ENCODE data around the gene EEF1AKMT1. TPM values are rescaled to one million over a fixed set of nuclear protein-coding genes. Genes with fewer than 3 reads are reported as not detected.
"Not testable (repeated sequence)": the region's sequence is repeated elsewhere in the genome, so short reads cannot be mapped to it uniquely, and the experiment has no call there.

The EEF1AKMT1 gene
- total RNA-seq, 1 donor from 2014 or later = 9.9 TPM

DNA sequence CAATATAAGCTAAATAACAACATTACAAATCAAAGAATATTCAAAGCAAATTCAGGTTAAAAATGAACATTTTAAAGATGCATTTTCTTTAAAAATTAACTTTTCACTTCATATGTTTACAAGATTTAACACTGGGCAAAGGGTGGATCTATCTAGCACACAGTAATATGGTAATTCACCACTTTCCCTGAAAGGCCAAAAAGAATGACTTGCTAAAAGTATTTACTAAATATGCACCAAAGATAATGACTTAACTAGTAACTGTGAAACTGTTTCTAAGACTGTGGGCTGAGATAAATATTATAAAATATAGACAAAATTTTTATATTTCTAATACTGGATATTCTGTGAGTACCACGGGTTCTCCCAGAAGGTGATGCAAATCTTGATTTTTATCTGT, 4.5 kb upstream of the EEF1AKMT1 start:
- intact Hi-C loops (cut with micrococcal nuclease) = no loop called here

- intact Hi-C loops (cut with micrococcal nuclease) = no loop called here
These were observed 3.0 kb upstream of the EEF1AKMT1 start for GRCh38 chr13:20776751-20777150.

GRCh38 chr13:20775961-20776360, 2.2 kb upstream of the EEF1AKMT1 start:
- intact Hi-C loops (cut with micrococcal nuclease) = no loop called here

DNA sequence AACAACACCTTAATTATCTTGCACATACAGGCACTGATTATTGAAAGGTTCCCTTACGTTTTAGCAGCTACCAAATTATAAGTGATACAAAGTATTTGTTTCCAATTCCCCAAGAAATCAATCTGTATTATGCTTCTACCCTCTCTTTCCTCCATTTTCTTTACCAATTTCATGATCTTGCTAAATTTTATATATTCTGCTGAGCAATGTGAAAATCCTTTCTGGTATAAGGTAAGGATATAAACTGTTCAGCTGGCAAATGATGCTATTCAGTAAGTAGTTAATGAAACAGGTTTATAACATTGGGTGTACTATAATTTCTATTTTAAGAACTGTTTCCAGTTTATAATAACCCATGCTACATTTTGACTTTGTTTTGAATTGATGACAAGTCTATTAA, 985 bp upstream of the EEF1AKMT1 start:
- intact Hi-C loops (cut with micrococcal nuclease) = loop anchor here (5.0 kb wide), 1 partner anchor 912 kb away; the partner anchor contains the start of gene ZMYM5

GRCh38 chr13:20772401-20773131, 1.2 kb downstream of the EEF1AKMT1 start:
- intact Hi-C loops (cut with micrococcal nuclease) = loop anchor here (1.0 to 5.0 kb wide), 7 partner anchors 56 to 910 kb away; partner anchors contain the start of genes IFT88, XPO4, ZMYM2 and ZMYM5

- intact Hi-C loops (cut with micrococcal nuclease) = loop anchor here (5.0 kb wide), 1 partner anchor 908 kb away; the partner anchor contains the start of gene ZMYM5
These were observed 3.9 kb downstream of the EEF1AKMT1 start for GRCh38 chr13:20769834-20770233.

DNA sequence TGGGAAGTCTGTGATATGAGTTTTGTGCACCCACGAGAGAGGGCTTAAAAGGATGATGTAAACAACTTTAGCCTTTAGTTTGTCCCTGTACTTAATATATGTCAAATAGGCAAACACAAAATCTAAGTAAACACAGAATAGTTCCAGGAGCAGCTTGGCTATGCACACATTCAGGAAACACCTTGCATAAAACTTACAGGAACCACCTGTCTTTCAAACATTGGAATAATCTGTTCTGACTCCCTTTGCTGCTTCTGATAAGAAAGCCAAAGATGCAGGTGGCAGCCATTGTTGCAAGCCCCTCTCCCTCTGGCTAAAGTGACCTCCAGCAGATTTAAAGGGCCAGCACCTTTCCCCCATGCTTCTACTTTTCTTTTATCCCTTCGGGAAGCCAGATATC, 4.7 kb downstream of the EEF1AKMT1 start:
- intact Hi-C loops (cut with micrococcal nuclease) = no loop called here

DNA sequence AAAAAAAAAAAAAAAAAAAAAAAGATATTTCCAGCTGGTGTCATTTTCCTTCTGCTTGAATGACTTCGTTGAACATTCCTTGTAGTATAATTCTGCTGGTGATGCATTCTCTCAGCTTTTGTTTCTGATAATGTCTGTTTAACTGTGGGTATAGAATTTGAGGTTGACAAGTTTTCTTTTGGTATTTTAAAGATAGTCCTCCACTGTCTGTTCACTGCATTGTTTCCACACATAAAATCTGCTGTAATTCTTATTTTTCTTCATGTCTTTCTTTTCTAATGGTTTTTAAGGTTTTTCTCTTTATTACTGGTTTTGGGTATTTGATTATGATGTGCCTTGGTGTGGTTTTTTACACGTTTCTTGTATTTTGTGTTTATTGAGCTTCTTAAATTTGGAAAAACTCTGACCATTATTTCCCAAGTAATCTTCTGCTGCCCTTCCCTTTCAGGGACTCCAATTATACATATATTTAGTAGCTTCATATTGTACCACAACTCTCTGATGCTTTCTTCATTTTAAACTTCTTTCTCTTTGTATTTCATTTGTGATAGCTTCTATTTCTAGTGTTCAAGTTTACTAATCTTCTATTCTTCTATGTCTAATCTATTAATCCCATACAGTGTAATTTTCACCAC, 6.3 kb downstream of the EEF1AKMT1 start:
- intact Hi-C loops (cut with micrococcal nuclease) = no loop called here

GRCh38 chr13:20760872-20761271, 12.9 kb downstream of the EEF1AKMT1 start:
- intact Hi-C loops (cut with micrococcal nuclease) = no loop called here

- intact Hi-C loops (cut with micrococcal nuclease) = no loop called here
These were observed 19.8 kb downstream of the EEF1AKMT1 start for GRCh38 chr13:20754009-20754408.

GRCh38 chr13:20749377-20749776, 24.4 kb downstream of the EEF1AKMT1 start:
- intact Hi-C loops (cut with micrococcal nuclease) = no loop called here

GRCh38 chr13:20743830-20744404, 29.8 kb downstream of the EEF1AKMT1 start:
- intact Hi-C loops (cut with micrococcal nuclease) = not testable (repeated sequence)

DNA sequence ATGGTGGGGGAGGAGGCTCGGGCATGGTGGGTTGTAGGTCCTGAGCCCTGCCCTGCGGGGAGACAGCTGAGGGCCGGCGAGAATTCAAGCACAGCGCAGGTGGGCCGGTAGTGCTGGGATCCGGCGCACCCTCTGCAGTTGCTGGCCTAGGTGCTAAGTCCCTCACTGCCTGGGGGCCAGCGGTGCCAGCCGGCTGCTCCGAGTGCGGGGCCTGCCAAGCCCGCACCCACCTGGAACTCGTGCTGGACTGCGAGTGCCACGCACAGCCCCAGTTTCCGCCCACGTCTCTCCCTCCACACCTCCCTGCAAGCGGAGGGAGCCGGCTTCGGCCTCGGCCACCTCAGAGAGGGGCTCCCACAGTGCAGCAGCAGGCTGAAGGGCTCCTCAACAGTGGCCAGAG, 33.7 kb downstream of the EEF1AKMT1 start:
- intact Hi-C loops (cut with micrococcal nuclease) = no loop called here

- intact Hi-C loops (cut with micrococcal nuclease) = no loop called here
These were observed 35.1 kb downstream of the EEF1AKMT1 start for GRCh38 chr13:20738616-20739015.

DNA sequence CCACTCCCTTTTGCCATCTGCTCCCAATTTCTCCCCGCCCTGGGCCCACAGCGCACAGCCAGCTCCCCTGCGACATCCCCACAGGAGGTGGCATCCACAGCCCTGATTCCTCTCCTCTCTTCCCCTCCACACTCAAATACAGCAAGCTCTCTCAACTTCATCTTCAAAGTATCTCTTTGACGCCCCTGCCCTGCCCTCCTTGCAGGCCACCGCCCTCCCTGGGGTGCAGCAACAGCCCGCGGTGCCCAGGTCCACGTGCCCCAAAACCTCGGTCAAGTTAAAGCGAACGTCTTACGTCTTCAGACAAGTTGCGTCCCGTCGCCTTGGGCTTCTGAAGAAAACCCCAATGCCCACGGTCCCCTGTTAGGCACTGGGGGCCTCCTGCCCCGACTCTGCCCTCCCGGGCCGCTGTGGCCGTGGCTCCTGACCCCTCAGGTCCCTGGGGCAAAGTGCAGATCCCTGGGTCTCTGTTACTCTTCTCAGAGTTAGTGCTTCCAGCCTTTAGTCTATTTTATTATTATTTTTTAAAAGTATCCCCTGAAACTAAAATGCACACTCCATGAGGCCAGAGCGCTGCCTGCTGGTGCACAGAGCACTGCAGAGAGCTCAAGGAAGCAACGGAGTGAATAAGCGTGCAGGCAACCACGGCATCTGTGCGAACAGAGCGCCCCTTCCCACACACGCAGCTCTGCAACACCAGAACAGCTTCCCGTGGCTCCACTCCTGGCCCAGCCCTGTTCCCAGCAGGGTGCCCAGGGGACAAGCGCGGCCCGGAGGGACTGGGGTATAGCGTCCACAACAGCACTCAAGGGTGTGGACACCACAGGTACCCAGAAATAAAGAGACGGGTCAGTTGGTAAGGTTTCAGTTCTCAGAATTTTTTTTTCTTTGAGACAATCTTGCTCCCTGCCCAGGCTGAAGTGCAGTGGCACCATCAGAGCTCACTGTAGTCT, 43.9 kb downstream of the EEF1AKMT1 start:
- intact Hi-C loops (cut with micrococcal nuclease) = no loop called here

DNA sequence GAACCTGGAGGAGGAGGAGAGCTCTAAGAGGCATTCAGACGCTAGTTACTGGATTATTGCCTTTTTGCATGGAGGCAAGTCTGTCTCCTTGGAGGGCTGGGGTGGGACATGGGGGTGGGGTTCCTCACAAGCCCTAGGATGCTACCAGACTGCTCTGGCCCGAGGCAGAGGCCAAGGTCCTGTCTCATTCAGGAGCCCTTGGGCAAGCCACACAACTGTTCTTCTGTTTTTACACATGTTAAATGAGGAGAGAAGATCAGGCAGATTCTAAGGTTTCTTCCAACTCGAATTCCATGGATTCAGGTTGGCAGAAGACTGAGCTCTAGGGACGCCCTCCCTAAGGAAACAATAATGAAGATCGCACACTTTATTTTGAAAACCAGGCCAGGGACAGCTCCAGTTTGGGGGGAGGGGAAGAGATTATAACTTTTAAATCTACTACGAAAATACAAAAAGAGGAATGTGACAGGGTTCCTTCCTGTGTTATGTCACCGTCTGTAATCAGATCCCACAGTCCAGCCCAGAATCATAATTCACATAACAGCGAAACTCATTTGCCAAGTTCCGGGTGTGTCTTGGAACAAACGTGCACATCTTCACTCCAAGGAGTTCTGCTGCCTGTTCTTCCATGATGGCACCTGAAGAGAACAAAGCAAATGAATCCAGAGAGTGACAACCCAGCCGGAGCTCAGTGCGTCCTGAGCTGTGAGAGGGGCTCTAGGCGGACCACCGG, 45.0 kb downstream of the EEF1AKMT1 start:
- intact Hi-C loops (cut with micrococcal nuclease) = no loop called here

GRCh38 chr13:20727856-20728255, 45.9 kb downstream of the EEF1AKMT1 start:
- intact Hi-C loops (cut with micrococcal nuclease) = no loop called here

GRCh38 chr13:20721454-20722357, 52.1 kb downstream of the EEF1AKMT1 start:
- intact Hi-C loops (cut with micrococcal nuclease) = no loop called here

DNA sequence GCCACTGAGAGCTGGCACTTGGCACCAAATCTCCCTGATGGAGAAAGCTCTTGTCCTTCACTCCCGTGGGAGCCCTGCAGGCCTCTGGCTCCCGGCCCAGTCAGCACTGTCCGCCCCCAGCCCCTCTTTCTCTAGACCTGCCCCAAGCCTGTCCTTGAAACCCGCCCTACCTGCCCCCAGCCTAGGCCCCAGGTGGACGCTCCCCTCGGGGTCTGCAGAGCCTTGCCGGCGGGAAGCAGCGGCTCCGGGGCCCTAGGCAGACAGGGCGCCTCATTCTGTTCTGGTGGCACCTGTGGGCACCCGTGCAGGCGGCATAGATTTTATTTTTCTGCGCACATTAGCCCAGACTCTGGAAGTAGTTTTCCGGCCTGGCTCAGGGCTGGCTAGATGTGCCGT, 52.7 kb downstream of the EEF1AKMT1 start:
- intact Hi-C loops (cut with micrococcal nuclease) = no loop called here

DNA sequence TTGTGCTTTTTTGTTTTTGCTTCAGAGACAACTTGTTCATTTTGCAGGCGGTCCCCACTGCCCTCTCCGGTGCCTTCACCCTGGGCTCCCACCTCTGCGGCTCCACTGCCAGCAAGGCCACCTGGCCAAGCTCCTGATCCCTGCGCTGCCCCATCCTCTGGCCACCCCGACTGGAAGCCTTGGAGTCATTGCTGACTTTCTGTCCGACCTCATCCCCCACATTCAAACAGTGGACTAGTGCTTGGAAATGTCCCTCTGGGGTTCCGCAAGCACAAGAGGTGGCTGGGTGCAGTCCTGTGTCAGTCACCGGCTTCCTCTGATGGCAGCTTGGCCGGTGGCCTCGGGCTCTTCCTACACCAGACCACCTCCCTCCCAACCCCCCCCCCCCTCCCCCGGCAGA, 53.3 kb downstream of the EEF1AKMT1 start:
- intact Hi-C loops (cut with micrococcal nuclease) = no loop called here

All from T-helper 2 cell treated with Interferon-gamma antibody and Interleukin-4, amounts not matched to agents 100 ng/mL and 5 ng/mL, for 36 hours (primary cell).